NCI-H2196 treated with DMSO at 0.1 percent for 48 hours (cell line): ENCODE results near the gene ZC3H14.
"Not testable (repeated sequence)": the region's sequence is repeated elsewhere in the genome, so short reads cannot be mapped to it uniquely, and the experiment has no call there.

Experiments used
- DNase-seq: peaks from one replicate; lab custom pipeline; 2025; ENCODE audit not compliant: unreplicated experiment; lab: John Stamatoyannopoulos, UW

Gene ZC3H14, protein sequence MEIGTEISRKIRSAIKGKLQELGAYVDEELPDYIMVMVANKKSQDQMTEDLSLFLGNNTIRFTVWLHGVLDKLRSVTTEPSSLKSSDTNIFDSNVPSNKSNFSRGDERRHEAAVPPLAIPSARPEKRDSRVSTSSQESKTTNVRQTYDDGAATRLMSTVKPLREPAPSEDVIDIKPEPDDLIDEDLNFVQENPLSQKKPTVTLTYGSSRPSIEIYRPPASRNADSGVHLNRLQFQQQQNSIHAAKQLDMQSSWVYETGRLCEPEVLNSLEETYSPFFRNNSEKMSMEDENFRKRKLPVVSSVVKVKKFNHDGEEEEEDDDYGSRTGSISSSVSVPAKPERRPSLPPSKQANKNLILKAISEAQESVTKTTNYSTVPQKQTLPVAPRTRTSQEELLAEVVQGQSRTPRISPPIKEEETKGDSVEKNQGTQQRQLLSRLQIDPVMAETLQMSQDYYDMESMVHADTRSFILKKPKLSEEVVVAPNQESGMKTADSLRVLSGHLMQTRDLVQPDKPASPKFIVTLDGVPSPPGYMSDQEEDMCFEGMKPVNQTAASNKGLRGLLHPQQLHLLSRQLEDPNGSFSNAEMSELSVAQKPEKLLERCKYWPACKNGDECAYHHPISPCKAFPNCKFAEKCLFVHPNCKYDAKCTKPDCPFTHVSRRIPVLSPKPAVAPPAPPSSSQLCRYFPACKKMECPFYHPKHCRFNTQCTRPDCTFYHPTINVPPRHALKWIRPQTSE

DNA sequence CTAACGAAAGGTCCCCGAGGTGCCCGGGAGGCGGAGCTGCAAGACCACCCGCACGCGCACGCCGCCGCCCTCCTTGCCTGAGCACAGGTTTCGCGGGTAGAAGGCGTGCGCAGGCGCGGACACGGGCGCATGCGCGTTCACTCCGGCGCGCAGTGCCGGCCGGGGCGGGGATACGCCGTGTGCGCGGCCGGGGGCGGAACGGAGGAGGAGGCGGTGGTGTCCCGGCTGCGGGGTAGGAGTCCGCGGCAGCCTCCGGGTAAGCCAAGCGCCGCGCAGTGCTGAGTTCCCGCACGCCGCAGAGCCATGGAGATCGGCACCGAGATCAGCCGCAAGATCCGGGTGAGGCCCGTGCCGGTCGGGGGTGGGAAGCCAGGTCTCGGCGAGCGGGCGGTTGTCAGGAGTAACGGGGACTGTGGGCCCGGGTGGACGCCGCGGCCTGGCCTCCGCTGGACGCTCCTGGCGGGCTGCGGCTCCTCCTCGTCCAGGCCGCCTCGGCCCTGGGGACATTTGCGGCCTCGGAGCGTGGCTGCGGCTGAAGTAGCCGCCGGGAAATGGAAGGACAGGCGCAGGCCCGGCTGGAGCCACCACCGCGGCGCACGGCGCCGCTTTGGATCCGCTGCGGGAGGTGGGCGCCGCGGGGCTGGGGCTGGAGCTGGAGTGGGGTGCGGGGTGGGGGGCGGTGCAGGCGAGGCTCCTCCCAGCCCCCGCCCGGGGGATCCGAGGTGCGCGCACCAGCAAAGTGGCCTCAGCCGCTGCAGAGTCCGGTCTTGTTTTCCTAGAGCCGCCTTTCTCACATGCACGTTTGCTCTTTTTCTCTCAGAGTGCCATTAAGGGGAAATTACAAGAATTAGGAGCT is at the start of gene ZC3H14:
TSS of gene ZC3H14 (plus strand) at position 207 of the 856 bp plus-strand sequence. CDS start at position 304, 97 bp downstream.
- DNase-seq, result peak; percentile 17

DNA sequence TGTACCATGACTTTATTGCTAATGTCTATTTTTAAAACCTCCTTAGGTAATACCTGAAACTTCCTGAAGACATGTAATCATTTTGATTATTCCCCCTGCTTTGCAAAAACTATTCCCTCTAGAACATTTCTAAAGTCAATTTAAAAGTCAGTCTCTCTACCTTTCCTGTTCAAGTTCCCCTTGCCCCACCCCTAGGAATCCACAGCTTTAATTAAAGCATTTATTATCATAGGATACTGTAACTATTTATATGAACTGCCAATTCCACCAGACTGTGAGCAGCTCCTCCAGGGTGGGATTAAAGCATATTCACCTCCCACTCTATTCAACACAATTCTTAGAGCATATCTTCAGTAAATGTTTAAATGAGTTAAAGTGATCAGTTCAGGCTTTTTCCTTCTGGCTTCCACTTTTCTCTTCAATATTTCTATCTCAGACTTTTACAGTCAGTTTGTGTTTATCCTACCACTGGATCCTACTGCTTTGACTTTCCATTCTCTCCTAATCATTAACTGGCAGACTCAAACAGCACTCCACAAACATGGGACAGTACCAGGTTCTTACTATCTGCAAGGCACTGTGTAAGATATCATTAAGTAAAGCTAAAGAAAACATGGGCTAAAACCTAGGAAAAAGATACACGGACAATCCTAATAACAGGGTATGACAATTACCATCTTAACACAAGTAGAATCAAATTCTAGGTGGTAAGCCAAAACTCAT is 47.2 kb upstream of the ZC3H14 start:
- DNase-seq, result no peak

DNA sequence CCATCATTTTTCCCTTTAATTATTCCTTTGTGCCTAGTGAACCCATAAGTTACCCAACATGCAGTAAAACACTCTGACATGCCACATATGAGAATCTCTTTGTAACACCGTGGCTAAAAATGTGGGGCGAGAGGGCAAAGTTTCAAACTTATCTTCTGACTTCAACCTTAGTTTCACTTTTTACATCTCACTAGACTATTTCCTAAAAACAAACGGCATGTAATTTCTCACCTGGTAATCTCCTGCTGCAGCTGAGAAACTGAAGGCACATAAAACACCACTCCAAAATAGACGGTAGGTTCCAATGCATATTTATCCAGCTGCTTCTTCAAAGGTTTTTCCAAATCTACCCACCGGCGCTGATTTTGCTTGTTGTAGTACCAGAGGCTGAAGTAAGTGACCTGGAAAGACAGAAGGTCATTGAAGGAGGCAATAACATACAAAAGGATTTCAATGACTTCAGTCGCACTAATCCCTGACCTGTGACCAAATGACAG is 45.9 kb upstream of the ZC3H14 start:
- DNase-seq, result no peak

DNA sequence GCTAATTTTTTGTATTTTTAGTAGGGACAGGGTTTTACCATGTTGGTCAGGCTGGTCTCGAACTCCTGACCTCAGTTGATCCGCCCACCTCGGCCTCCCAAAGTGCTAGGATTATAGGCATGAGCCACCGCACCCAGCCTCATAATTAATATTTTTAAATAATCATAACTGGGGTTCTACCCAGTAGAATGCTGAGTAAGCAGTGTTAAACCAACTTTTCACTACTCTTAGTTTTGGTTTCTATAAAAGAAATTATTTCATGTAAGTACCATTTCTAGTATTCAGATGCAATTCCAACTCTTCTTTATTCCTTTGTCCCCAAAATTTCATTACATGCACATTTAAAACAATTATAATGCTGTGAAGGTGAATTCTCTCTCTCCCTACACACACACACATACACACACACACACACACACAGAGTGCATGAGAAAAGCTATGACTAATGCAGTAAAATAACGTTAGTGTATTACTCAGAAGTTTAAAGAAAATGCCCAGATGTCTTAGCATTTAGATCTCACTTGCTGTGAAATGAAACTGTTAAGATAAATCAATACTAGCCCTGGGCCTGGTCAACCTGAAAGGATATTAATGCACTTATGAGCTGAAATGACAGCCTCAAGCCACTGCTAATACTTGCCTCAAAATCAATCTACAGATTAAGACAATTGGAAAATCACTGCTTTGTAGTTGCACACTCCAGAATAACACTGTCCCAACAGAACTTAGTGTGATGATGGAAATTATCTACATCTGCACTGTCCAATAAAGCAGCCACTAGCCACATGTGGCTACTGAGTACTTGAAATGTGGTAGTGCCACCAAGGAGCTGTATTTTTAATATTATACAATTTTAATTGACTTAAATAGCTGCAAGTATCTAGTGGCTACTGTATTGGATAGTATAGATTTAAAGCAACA is 44.0 kb upstream of the ZC3H14 start:
- DNase-seq, result no peak

DNA sequence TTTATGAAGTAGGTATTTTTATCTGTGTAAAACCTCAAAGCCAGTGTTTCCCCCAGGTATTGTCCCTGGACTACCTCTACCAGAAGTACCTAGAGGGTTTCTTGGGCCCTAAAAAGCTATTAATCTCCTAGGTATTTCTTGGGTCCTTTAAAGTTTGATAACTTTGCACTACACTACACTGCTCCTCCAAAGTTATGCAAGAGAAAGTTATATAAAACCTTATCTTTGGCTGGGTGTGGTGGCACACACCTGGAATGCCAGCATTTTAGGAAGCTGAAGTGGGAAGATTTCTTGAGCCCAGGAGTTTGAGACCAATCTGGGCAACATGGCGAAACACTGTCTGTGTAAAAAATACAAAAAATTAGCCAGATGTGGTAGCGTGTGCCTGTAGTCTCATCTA is 42.9 kb upstream of the ZC3H14 start:
- DNase-seq, result no peak

DNA sequence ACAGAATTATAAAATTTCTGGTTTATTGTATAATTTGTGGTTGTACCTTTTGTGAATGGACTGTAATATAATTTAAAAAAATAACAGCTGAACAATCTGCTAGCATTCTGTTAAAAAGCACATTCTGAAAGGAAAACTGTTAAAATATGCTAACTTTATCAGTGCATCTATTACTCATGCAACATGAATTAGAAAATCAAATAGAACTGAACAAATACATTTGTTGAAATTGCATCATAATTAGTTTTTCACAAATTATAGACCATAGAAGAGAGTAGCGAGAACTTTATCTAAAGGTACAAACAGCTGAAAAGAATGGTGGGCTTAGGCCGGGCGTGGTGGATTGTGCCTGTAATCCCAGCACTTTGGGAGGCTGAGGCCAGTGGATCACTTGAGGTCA is 41.0 kb upstream of the ZC3H14 start:
- DNase-seq, result no peak

DNA sequence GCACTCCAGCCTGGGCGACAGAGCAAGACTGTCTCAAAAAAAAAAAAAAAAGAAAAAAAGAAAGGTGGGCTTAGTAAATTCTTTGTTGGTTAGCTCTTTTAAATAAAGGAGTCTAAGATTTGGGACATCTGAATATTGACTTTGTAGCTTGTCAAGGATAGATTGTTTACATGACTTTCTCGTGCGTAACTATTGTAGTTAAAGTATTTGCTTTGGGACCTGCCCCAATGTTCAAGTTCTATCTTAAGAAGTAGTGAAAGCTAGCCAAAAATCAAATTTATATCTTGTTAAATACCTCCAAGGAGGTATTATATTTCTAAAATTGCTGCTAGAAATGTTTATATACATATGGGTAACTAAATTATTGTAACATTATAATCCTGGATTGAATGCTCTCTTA is 40.4 kb upstream of the ZC3H14 start:
- DNase-seq, result no peak

DNA sequence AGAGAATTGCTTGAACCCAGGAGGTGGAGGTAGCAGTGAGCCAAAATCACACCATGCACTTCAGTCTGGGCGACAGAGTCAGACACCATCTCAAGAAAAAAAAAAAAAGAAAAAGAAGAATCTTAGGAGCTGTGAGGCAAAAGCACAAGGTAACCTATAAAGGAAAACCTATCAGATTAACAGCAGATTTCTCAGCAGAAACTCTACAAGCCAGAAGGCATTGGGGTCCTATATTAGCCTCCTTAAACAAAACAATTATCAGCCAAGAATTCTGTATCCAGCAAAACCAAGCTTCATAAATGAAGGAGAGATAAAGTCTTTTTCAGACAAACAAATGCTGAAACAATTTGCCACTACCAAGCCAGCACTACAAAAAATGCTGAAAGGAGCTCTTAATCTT is 32.9 kb upstream of the ZC3H14 start:
- not testable (repeated sequence) for DNase-seq

DNA sequence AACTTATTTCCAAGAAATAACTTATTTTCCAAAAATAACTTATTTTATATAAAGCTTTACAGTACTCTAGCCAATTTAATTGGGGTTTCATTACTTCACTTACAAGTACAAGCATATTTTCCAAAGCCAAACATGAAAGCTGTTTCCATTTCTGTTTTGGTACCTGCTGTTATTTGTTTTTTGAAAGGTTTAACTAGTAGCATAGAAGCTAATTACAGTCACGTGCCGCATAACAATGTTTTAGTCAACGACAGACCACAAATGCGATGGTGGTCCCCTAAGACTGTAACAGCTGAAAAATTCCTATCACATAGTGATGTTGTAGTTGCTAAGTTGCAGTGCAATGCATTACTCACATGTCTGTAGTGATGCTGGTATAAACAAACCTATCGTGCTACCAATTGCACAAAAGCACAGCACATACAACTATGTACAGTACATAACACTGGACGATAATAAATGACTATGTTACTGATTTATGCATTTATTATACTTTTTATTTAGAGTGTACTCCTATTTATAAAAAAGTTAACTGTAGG is 29.7 kb upstream of the ZC3H14 start:
- no peak for DNase-seq

DNA sequence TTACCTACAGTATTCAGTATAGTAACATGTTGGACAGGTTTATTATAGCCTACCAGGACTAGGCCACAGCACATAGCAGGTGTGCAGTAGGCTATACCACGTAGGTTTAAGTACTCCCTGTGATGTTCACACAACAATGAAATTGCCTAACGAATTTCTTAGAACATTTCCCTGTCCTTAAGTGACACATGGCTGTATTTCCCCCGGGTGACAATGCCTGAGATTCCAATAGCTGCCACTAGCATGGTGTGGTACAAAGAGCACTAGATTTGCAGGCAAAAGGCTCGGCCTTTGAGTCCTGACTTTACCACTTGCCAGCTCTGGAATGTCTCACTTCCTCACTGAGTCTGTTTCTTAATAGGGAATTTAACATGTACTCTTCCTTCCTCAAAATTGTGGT is 27.7 kb upstream of the ZC3H14 start:
- no peak for DNase-seq

DNA sequence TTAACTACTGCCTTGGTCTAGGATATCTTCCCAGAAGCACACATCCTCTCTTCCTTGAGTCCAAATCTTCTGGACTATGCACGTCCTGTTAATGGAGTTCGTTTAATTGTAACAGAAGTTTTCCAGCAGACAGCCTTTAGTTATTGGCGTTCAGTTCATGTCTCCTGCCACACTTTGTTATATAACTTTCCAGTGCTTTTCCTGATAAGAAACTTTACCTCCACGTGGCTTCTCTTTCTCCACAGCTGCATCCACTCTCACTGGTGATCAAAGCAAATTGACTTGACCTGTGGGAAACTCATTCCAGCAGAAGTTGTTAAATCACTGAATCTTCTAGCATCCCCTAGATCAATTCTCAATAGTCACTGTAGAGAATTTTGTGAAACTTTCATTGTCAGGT is 27.0 kb upstream of the ZC3H14 start:
- DNase-seq, result no peak

DNA sequence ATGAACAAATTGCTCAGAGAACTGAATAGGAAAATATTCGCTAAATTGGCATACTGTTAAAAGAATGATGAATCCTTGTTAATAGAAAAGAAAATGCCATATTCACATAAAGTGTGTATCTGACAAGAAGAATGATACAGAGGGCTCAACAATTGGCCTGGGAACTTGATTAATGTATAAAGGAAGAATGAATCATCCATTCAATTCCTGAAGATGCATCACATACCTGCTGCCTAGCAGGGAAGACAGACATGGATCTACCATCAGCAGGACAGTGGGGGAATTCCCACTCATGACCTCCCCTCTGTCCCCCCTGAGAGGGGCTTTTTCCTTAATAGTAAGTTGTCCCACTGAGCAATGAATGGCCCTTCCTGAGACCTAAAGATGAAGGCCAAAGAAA is 21.5 kb upstream of the ZC3H14 start:
- DNase-seq, result no peak

DNA sequence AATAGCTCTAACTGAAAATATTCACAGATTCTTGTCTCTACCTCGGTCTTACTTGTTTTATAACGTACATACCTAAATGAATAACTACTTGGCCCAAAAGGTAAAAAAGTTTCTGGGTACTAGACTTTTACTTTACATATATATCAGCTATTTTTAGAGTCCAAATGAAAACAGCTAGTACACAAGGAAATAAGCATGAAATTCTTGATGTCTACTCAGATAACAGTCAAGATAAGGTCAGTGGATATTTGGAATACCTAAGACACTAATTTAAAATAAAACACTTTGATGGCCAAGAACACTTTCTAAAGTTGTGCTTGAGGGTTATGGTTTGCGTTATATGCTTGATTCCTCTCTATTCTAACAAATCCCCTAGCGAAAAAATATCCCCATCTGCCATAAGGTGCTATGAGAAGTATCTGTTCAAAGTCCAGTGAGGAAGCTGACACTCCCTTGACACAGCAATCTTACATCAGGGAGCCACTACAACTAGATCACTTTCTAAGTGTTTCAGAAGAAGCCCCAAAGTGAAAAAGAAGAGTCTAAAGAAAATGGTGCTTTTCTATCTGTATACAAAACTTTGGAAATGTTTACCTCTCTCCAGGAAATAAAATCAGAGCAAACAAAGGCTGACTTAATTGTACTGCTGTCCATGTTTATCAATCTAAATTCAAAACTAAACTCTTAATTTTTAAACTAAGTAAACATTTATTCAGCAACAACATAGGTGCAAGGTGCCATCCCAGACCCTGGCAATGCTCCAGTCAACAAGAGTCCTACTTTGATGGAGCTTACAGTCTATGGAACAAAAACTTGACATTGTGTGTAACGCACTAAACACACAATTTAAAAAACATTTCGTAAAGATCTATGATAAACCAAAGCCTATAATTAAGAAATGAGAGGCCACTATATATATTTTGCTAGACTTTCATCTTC is 19.7 kb upstream of the ZC3H14 start:
- no peak for DNase-seq

DNA sequence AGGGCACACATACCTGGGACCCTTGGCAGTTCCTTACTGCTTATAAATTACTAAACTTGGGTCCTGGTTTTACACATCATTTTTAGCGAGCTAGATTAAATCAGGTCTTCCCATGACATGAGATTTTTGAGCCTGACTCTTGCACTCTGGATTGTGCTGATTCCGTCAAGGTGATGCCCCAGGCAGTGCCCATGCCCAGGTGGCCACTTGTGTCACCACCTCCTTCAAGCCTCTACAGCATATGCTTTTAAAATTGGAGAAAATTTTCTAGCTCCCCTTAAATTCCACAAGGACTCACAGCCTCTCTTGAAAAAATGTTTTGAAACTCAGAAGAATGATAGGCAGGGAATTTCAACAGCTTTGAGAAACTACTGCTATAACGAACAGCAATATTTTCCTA is 17.6 kb upstream of the ZC3H14 start:
- DNase-seq, result no peak

DNA sequence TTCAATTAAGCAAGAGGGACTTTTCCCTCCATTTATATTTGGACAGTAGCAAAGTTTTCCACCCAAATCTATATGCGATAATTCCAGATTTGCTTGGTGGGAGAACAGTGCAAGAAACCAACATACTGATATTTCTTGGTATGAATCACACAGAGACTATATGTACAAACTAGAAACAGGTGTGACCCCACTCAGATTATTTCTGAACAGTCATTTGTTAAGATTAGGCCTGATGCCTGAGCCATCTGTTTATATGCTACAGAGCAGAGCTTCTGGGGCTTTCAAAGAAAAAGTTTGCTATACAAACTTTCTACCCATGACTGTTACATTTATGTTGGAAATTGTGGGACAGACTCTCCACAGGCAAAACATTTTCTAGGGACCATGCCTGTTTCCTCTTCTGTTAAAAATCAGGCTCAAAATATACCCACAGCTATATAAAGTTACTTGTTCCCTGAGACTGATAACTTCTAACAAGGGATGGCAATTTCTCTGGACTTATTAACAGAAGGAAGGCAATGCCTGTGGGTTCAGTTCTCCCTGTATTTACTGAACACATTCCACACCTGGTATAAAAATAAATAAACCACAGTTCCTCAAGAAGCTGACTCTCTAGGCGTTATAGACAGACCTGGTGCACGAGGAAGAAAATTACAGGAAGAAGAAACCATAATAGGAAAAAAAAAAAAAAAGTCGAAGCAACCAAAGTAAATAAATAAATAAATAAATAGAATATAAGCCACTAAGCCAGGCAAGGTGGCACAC is 16.0 kb upstream of the ZC3H14 start:
- DNase-seq, result no peak

DNA sequence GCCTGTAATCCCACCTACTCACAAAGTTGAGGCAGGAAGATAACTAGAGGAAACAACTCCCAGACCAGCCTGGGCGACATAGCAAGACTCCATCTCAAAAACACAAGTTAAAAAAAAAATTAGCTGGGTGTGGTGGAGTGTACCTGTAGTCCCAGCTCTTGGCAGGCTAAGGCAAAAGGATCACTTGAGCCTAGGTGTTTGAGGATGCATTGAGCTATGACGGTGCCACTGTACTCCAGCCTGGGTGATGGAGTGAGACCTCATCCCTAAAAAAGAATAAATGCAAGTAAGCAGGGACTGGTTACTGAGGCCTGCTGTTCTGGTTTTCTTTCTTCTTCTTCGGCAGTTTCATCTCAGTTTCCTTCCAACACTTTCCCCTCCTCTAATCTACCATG is 15.5 kb upstream of the ZC3H14 start:
- DNase-seq, result no peak

DNA sequence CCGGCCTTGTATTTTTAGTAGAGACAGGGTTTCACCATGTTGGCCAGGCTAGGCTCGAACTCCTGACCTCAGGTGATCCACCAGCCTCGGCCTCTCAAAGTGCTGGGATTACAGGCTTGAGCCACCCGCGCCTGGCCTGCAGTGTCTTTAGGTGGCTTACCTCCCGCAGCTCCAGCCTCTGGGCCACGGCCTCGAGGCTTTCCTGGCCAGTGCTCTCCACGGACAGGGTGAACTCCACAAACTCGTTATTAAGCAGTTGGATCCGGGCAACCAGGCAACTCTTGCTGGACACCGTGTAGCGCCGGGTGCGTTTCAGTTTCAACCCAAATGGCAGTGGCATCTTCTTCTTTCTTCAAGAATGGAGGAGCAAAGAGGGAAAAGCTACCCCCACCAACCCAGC is 12.8 kb upstream of the ZC3H14 start:
- no peak for DNase-seq
